Kidney epithelial cell (primary cell): ENCODE results near the gene HACD1. TPM values are rescaled to one million over a fixed set of nuclear protein-coding genes. Genes with fewer than 3 reads are reported as not detected.

Experiments
- DNase-seq: peaks from one replicate; pipeline ENCODE4 v3.0.0-alpha.2; 2010; ENCODE audit warnings: low read depth
- H3K27me3 ChIP-seq: 2 replicates; pipeline ENCODE4 v1.6.0; 2011; ENCODE audit warnings: low read length; ENCODE audit not compliant: control insufficient read depth, insufficient read depth
- H3K36me3 ChIP-seq: 2 replicates; pipeline ENCODE4 v1.5.1; 2011; ENCODE audit warnings: low read length; ENCODE audit not compliant: control insufficient read depth, insufficient read depth
- H3K4me3 ChIP-seq: 2 replicates; pipeline ENCODE4 v1.5.1; 2011; ENCODE audit warnings: low read depth, mild to moderate bottlenecking, control low read depth, low read length
- total RNA-seq: library from RNA; depleted of rRNA; stranded (reverse); fragments of >200 nt; gene quantifications from 2 replicates; pipeline ENCODE4 v1.2.3, GENCODE V29; 2015
- TF ChIP-seq, protein P1 (sequence below): IDR thresholded peaks from 2 replicates; pipeline ENCODE4 v1.5.1; 2011; ENCODE audit warnings: mild to moderate bottlenecking, moderate library complexity, low read length, control low read depth, inconsistent platforms; ENCODE audit not compliant: insufficient read depth, poor library complexity, severe bottlenecking

HACD1 gene
- total RNA-seq, 1 donor from 2014 or later = 16.6 TPM

DNA sequence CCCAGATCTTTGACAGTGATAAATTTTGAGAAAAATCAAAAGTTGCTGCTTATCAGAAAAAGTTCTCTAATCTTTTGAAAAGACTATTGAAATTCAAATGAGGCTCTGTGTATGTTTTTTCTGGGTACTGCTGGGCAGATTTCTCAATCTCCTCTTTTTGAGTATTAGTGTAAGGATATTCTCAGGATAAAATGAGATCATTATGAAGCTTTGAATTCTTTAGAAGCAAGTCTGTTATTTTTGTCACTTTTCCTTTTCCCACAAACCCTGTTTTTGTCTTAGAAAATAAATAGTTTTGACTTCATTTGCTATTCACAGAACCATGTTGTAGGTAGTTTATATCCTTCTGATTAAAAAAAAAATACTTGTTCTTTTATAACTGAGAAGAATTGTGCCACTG is 34.7 kb upstream of the HACD1 start:
- Histone ChIP-seq H3K36me3 (no peaks in the 10 kb centered on the region), H3K27me3 (no peaks in the 10 kb centered on the region), H3K4me3 (no peak overlapping the region)
- TF ChIP-seq, protein P1, sequence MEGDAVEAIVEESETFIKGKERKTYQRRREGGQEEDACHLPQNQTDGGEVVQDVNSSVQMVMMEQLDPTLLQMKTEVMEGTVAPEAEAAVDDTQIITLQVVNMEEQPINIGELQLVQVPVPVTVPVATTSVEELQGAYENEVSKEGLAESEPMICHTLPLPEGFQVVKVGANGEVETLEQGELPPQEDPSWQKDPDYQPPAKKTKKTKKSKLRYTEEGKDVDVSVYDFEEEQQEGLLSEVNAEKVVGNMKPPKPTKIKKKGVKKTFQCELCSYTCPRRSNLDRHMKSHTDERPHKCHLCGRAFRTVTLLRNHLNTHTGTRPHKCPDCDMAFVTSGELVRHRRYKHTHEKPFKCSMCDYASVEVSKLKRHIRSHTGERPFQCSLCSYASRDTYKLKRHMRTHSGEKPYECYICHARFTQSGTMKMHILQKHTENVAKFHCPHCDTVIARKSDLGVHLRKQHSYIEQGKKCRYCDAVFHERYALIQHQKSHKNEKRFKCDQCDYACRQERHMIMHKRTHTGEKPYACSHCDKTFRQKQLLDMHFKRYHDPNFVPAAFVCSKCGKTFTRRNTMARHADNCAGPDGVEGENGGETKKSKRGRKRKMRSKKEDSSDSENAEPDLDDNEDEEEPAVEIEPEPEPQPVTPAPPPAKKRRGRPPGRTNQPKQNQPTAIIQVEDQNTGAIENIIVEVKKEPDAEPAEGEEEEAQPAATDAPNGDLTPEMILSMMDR = no peak
- no peak for DNase-seq

DNA sequence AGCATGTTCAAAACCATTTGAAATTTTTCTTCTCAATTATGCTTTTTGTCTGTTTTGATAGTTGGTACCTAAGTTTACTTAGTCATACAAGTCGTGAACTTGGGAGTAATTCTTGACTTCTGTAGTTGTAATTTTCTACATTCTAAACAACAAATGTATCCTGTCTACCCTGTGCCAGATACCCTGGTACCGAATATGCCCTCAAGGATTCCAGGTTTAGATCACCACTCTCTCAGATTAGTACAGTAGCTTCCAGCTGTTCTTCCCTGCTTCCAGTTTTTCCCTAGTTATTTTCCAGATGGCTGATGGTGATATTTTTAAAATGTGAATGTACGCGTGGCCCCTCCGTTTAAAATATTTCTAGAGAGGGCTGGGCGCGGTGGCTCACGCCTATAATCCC is 33.2 kb upstream of the HACD1 start:
- no peak overlapping the region for H3K4me3 ChIP-seq
- DNase-seq = no peak
- TF ChIP-seq, protein P1 = no peak
- no peaks in the 10 kb centered on the region for H3K27me3 ChIP-seq
- H3K36me3 ChIP-seq = no peaks in the 10 kb centered on the region

DNA sequence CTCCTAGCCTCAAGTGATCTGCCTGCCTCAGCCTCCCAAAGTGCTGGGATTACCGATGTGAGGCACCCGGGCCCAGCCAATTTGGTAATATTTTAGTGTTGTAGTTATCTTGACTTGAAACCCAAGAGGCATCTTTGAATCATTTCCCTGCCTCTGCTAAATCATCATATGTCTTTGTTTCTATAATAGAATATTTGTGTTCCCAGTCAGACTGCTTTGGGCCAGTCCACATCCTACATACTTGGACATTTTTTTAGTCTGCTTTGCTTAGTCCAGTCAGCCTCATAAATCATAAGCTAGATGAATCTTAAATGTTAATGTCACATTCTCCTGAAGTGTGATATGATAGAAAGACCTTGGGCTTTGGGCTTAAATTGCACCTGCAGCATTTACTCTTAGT is 32.7 kb upstream of the HACD1 start:
- TF ChIP-seq, protein P1 = no peak
- no peak overlapping the region for H3K4me3 ChIP-seq
- no peaks in the 10 kb centered on the region for H3K27me3 ChIP-seq
- DNase-seq = no peak
- no peaks in the 10 kb centered on the region for H3K36me3 ChIP-seq

DNA sequence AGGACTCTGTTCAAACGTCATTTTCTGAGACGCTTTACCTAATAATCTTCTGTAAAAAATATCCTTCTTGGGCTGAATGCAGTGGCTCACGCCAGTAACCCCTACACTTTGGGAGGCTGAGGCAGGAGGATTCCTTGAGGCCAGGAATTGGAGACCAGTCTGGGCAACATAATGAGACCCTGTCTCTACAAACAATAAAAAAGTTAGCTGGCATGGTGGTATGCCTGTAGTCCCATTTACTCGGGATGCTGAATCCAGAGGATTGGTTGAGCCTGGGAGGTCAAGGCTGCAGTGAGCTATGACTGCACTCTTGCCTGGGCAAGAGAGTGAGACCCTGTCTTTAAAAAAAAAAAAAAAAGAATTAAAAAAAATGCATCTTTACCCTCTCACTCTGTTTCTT is 31.9 kb upstream of the HACD1 start:
- no peak for DNase-seq
- Histone ChIP-seq H3K27me3 (no peaks in the 10 kb centered on the region), H3K4me3 (no peak overlapping the region), H3K36me3 (no peaks in the 10 kb centered on the region)
- TF ChIP-seq, protein P1 = no peak

DNA sequence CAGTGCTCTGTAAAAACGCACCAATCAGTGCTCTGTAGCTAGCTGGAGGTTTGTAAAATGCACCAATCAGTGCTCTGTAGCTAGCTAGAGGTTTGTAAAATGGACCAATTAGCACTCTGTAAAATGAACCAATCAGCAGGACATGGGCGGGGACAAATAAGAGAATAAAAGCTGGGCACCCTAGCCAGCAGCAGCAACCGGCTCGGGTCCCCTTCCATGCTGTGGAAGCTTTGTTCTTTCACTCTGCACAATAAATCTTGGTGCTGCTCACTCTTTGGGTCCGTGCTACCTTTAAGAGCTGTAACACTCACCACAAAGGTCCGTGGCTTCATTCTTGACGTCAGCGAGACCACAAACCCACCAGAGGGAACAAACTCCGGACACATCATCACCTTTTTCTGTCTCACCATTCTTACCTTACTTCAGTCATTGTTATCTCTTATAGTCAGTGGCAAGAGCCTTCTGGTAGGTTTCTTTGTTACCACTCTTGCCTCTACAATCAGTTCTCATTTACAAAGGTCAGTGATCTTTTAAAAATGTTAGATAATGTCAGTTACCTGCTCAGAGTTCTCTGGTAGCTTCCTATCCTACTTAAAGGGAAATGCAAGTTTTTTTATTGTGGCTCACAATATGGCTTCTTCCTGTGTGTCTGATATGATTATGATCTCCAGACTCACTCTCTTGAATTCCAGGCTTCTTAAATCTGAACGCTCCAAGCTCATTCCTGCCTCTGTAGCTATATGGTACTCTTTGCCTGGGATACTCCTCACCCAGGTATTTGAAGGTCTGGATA is 31.3 kb upstream of the HACD1 start:
- no peak for DNase-seq
- H3K36me3 ChIP-seq = no peaks in the 10 kb centered on the region
- TF ChIP-seq, protein P1 = no peak
- no peaks in the 10 kb centered on the region for H3K27me3 ChIP-seq
- H3K4me3 ChIP-seq = no peak overlapping the region

DNA sequence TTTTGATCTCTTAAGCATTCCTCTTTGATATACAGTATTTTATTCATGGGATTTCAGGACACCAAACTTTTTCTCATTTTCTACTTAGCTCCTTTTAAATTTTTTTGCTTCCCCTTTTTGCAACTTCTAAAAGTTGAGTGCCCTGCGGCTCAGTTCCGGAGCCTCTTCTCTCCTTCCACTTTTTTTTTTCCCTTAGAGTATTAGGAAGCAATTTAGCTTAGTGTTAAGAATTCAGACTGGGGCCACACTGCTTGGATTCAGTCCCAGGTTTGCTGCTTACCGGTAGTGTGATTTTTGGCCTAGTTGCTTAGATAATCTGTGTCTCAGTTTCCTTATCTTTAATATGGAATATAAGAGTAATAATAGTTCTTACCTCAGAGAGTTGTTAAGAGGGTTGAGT is 30.2 kb upstream of the HACD1 start:
- no peak overlapping the region for H3K4me3 ChIP-seq
- DNase-seq = no peak
- TF ChIP-seq, protein P1 = no peak
- H3K27me3 ChIP-seq = no peaks in the 10 kb centered on the region
- H3K36me3 ChIP-seq = no peaks in the 10 kb centered on the region
